Right lobe of liver (tissue), 6 donors: Measurements from ENCODE around the gene AVPR1A. TPM values are rescaled to one million over a fixed set of nuclear protein-coding genes. Genes with fewer than 3 reads are reported as not detected.
"Not testable (repeated sequence)": the region's sequence is repeated elsewhere in the genome, so short reads cannot be mapped to it uniquely, and the experiment has no call there.

Experiments
- ATAC-seq, 4 donors: fragments of 200-7000 bp; cut with Tn5 transposase; one replicate each; pipeline ENCODE4 v1.9.1; 2020; ENCODE audit warnings: mild to moderate bottlenecking in 4 of 4, moderate library complexity in 4 of 4
- DNase-seq, 3 donors: peaks; one replicate each; pipeline ENCODE4 v3.0.0-alpha.2; 2020
- H3K27ac ChIP-seq, 3 donors: fragments of 200-600 bp; one replicate each; pipeline ENCODE4 v1.8.0; 2022
- H3K27me3 ChIP-seq, 2 donors: fragments of 200-600 bp; one replicate each; pipeline ENCODE4 v1.8.0; 2022
- H3K36me3 ChIP-seq, 4 donors: fragments of 200-600 bp; sonication (generic) in 1 of 4; one replicate each; pipeline versions ENCODE4 v1.5.1 to v1.8.0; 2017 to 2022; ENCODE audit warnings: control low read depth in 1 of 4
- H3K4me1 ChIP-seq, 4 donors: fragments of 200-600 bp; sonication (generic) in 1 of 4; one replicate each; pipeline versions ENCODE4 v1.5.1 to v1.8.0; 2017 to 2022; ENCODE audit warnings: control low read depth in 1 of 4
- H3K4me3 ChIP-seq, 3 donors: fragments of 200-600 bp; one replicate each; pipeline ENCODE4 v1.8.0; 2022
- H3K9me3 ChIP-seq, 4 donors: fragments of 200-600 bp; sonication (generic) in 1 of 4; one replicate each; pipeline versions ENCODE4 v1.5.1 to v1.8.0; 2017 to 2022; ENCODE audit warnings: control low read depth in 1 of 4
- CTCF ChIP-seq, 4 donors: fragments of 200-600 bp in 3 of 4; fragments of 450-650 bp in 1 of 4; IDR thresholded peaks; one replicate each; pipeline versions ENCODE4 v1.5.1 to v1.8.0; 2016 to 2022; ENCODE audit warnings: antibody characterized with exemption in 4 of 4, mild to moderate bottlenecking in 2 of 4
- POLR2A ChIP-seq: fragments of 450-650 bp; IDR thresholded peaks from one replicate; pipeline ENCODE4 v1.6.1; 2017; ENCODE audit warnings: antibody characterized with exemption, mild to moderate bottlenecking
- WGBS: methylation state at CpG from one replicate; pipeline ENCODE4 v1.1.6; 2018; ENCODE audit warnings: low coverage, low lambda C conversion rate; ENCODE audit not compliant: insufficient coverage; ENCODE audit errors: missing lambda C conversion rate; 5-methylcytosine and 5-hydroxymethylcytosine counted together
- intact Hi-C, 2 donors: fragments of 100-400 bp; cut with DNase I; formaldehyde crosslinking; loops; one replicate each; pipeline versions ENCODE4 v1.11.2 to v1.14.1; 2022
- long read RNA-seq: library from polyadenylated mRNA; unstranded; transcript quantifications from one replicate; pipeline ENCODE4 v2.0.0, GENCODE V29; 2019
- total RNA-seq, 6 experiments: library from RNA; depleted of rRNA in 2 of 6; stranded (reverse); fragments of >200 nt in 2 of 6; fragmentation: NEBNext Ultra II Directional in 3 of 6; extraction: Animal tissue kit (Norgen Biotek cat#: 25700) in 3 of 6; gene quantifications; one replicate each; pipeline versions ENCODE4 v1.1.0 to v1.2.4, GENCODE V29; 2016 to 2023
- donor health status: DM: no; HTN: yes; CAD: no.
- donor health status: DM: no; HTN: no; CAD: no.
- donor health status: DM: no; HTN: no; CAD: no.
- donor health status: DM: no; HTN: yes; CAD: no.
- donor health status: DM: no; HTN: yes; CAD: no.

AVPR1A gene
- 10 to 100 TPM; 11.2 to 87.1 (median 30.9) TPM for total RNA-seq
- long read RNA-seq: 0 reads

- Histone ChIP-seq H3K4me3 (peak within 1 kb of the TSS; percentile 52 to 76 (median 60)), H3K27ac (peak within 1 kb of the TSS; percentile 10 to 82 (median 50)), H3K4me1 (peaks cover 0 to 9% (median 0%) of the 10 kb centered on the region in 4 donors), H3K9me3 (no peaks in the 10 kb centered on the region), H3K36me3 (no peaks in the 10 kb centered on the region), H3K27me3 (no peaks in the 10 kb centered on the region)
- no peak for TF ChIP-seq CTCF (IDR thresholded peaks at IDR 0.05)
- TF ChIP-seq POLR2A: peak; percentile 46
- ATAC-seq: peak; percentile 55 to 84 (median 69)
- intact Hi-C loops: no loop called here
- 1% methylated on average over 26 of the region's 64 CpGs for WGBS
- DNase-seq: peak; percentile 48 to 59 (median 58)
Measured at GRCh38 chr12:63150713-63151622, at the start of gene AVPR1A. TSS of gene AVPR1A (minus strand) at chr12:63151201. CDS start at chr12:63150836, 365 bp downstream.

GRCh38 chr12:63196168-63196567 lies 45.2 kb upstream of the AVPR1A start:
- Histone ChIP-seq H3K9me3 (no peaks in the 10 kb centered on the region), H3K4me1 (no peaks in the 10 kb centered on the region), H3K4me3 (no peak overlapping the region), H3K27ac (no peak overlapping the region), H3K36me3 (no peaks in the 10 kb centered on the region), H3K27me3 (no peaks in the 10 kb centered on the region)
- ATAC-seq (peak in 2 of 4 donors; percentile 11 to 15), DNase-seq (no peak)
- WGBS: no CpG with 5 or more reads among the region's 7 CpGs
- intact Hi-C loops: no loop called here
- TF ChIP-seq CTCF (IDR thresholded peaks at IDR 0.05) (no peak), POLR2A (no peak)

GRCh38 chr12:63179224-63179623 lies 28.2 kb upstream of the AVPR1A start:
- intact Hi-C loops: no loop called here
- ATAC-seq (no peak), DNase-seq (no peak)
- WGBS: 69% methylated on average over 2 of the region's 2 CpGs
- H3K9me3 ChIP-seq: no peaks in the 10 kb centered on the region
- H3K27me3 ChIP-seq: no peaks in the 10 kb centered on the region
- no peaks in the 10 kb centered on the region for H3K36me3 ChIP-seq
- H3K4me3 ChIP-seq: no peak overlapping the region
- no peak overlapping the region for H3K27ac ChIP-seq
- TF ChIP-seq CTCF (IDR thresholded peaks at IDR 0.05) (no peak), POLR2A (no peak)
- no peaks in the 10 kb centered on the region for H3K4me1 ChIP-seq

- intact Hi-C loops: no loop called here
- no peaks in the 10 kb centered on the region for H3K36me3 ChIP-seq
- H3K27me3 ChIP-seq: no peaks in the 10 kb centered on the region
Measured at GRCh38 chr12:63170321-63170720, 19.3 kb upstream of the AVPR1A start.

GRCh38 chr12:63167741-63168140 lies 16.7 kb upstream of the AVPR1A start:
- DNase-seq, H3K27me3 ChIP-seq, H3K4me1 ChIP-seq, H3K27ac ChIP-seq, intact Hi-C loops, H3K9me3 ChIP-seq, H3K4me3 ChIP-seq, ATAC-seq, H3K36me3 ChIP-seq: not testable (repeated sequence)
- WGBS: 65% methylated on average over 4 of the region's 6 CpGs

More at GRCh38 chr12:63170321-63170720, 19.3 kb upstream of the AVPR1A start:
- Histone ChIP-seq H3K4me1 (peaks cover 0 to 7% (median 0%) of the 10 kb centered on the region in 4 donors), H3K27ac (no peak overlapping the region), H3K4me3 (no peak overlapping the region), H3K9me3 (no peaks in the 10 kb centered on the region)
- no peak for DNase-seq
- TF ChIP-seq POLR2A (no peak), CTCF (IDR thresholded peaks at IDR 0.05) (no peak)
- ATAC-seq: peak; percentile 31 to 82 (median 63)
